H1 (cell line): ENCODE results near the gene KCNJ5. TPM values are rescaled to one million over a fixed set of nuclear protein-coding genes. Genes with fewer than 3 reads are reported as not detected.

Experiments
- BACH1 ChIP-seq: IDR thresholded peaks from 2 replicates; pipeline ENCODE4 v1.6.1; 2012; ENCODE audit warnings: low read length, improper control_type of control experiment
- CHD2 ChIP-seq: IDR thresholded peaks from 2 replicates; pipeline ENCODE4 v1.6.1; 2012; ENCODE audit warnings: low read length, improper control_type of control experiment
- HDAC2 ChIP-seq, 2 experiments: fragments of 300-600 bp in 1 of 2; sonication (generic) in 1 of 2; IDR thresholded peaks; 2 replicates each; pipeline ENCODE4 v1.6.1; 2011 to 2012; ENCODE audit warnings: low read depth in 2 of 2, low read length in 2 of 2, mild to moderate bottlenecking in 2 of 2, moderate library complexity in 2 of 2, borderline replicate concordance in 1 of 2, inconsistent platforms in 1 of 2
- POU5F1 ChIP-seq: IDR thresholded peaks from 2 replicates; pipeline ENCODE4 v1.6.1; 2011; ENCODE audit warnings: low read depth, mild to moderate bottlenecking, low read length, moderate library complexity
- RBBP5 ChIP-seq: IDR thresholded peaks from 2 replicates; pipeline ENCODE4 v1.7.1; 2012; ENCODE audit warnings: low read depth, mild to moderate bottlenecking, inconsistent platforms, low read length, moderate library complexity, borderline replicate concordance
- SAP30 ChIP-seq: fragments of 300-600 bp; sonication (generic); IDR thresholded peaks from 2 replicates; pipeline ENCODE4 v1.7.1; 2012; ENCODE audit warnings: low read length, moderate library complexity, mild to moderate bottlenecking, inconsistent platforms; ENCODE audit not compliant: insufficient read depth, insufficient replicate concordance
- SP1 ChIP-seq: IDR thresholded peaks from 2 replicates; pipeline ENCODE4 v1.6.1; 2011; ENCODE audit warnings: low read depth, low read length
- SRF ChIP-seq: IDR thresholded peaks from 2 replicates; pipeline ENCODE4 v1.6.1; 2011; ENCODE audit warnings: mild to moderate bottlenecking, low read depth, low read length, moderate library complexity
- TAF7 ChIP-seq: optimal IDR thresholded peaks from 2 replicates; pipeline ENCODE3; 2011; ENCODE audit warnings: low read depth, mild to moderate bottlenecking, inconsistent platforms, low read length, moderate library complexity, borderline replicate concordance
- polyA plus RNA-seq, 7 experiments: library from polyadenylated mRNA; depleted of rRNA in 3 of 7; stranded (reverse) in 5 of 7; unstranded in 2 of 7; fragments of >200 nt in 5 of 7; fragments of 200-250 nt in 2 of 7; gene quantifications; 1 replicate in 5 of 7; 2 replicates in 1 of 7; 4 replicates in 1 of 7; pipeline versions ENCODE4 v1.2.1 to v1.2.3, GENCODE V29; 2011 to 2013; ENCODE audit warnings: missing spikeins in 2 of 7, mixed read lengths in 2 of 7
- total RNA-seq: library from RNA; stranded (reverse); fragmentation: NEBNext Ultra II Directional; extraction: Animal tissue kit (Norgen Biotek cat#: 25700); gene quantifications from 2 replicates; pipeline ENCODE4 v1.2.1, GENCODE V29; 2021

The KCNJ5 gene
- total and polyA plus RNA-seq, 2 of the 8 experiments (the other 6 are each of a cell fraction or from before 2014, with no cell fraction given), result 0.05 TPM; not detected in 1

- no peak for TF ChIP-seq RBBP5
- TF ChIP-seq HDAC2 (IDR thresholded peaks at IDR 0.05; ENCODE audit: borderline replicate concordance in 1 of 2, low read depth in 2 of 2, low read length in 2 of 2), result no peak
- no peak for TF ChIP-seq TAF7
- no peak for TF ChIP-seq SAP30
- TF ChIP-seq CHD2, result no peak
- no peak for TF ChIP-seq POU5F1
- TF ChIP-seq SRF, result no peak
- no peak for TF ChIP-seq BACH1
- TF ChIP-seq SP1, result no peak
Measured at GRCh38 chr11:128942817-128943427, 51.8 kb downstream of the KCNJ5 start, which contains the start of gene TP53AIP1 (continued).
